ENCODE measurements around the gene CCKAR. TPM values are rescaled to one million over a fixed set of nuclear protein-coding genes. Genes with fewer than 3 reads are reported as not detected.

Gene CCKAR
- total and polyA plus RNA-seq, 2 of the 8 experiments (the other 6 are each of a cell fraction or from before 2014, with no cell fraction given): not detected

- H3K23ac ChIP-seq (ENCODE audit: insufficient read length): no peak overlapping the region
- FAIRE-seq (no peak), DNase-seq (ENCODE audit: low read depth in 1 of 2, low spot score in 2 of 2) (no peak)
- H2BK15ac ChIP-seq (ENCODE audit: low read length): no peak overlapping the region
- H3K27ac ChIP-seq (ENCODE audit: low read depth, low read length): no peak overlapping the region
- no peak overlapping the region for H3K4me3 ChIP-seq (ENCODE audit: extremely low read depth in 1 of 4, insufficient read depth in 2 of 4, low read depth in 3 of 4, low read length in 4 of 4)
- no peak overlapping the region for H2BK120ac ChIP-seq (replicated peaks; ENCODE audit: low read depth, low read length)
- no peaks in the 10 kb centered on the region for H3K79me2 ChIP-seq (ENCODE audit: control insufficient read depth in 1 of 2, insufficient read depth in 2 of 2, low read length in 2 of 2)
- no peak overlapping the region for H2BK12ac ChIP-seq (ENCODE audit: low read depth, low read length)
- no peak overlapping the region for H3K4ac ChIP-seq (replicated peaks; ENCODE audit: insufficient read length, low read depth, low read length)
- H3K23me2 ChIP-seq (ENCODE audit: low read depth, low read length): no peaks in the 10 kb centered on the region
- CTCF ChIA-PET (ENCODE audit: partially characterized antibody): interaction anchor here (0.8 kb wide), 1 partner anchor 15 kb away, joined by 3 read pairs; no protein-coding TSS in a partner anchor
- no peak overlapping the region for H3K56ac ChIP-seq (replicated peaks; ENCODE audit: insufficient read length, low read depth, low read length)
- no peak overlapping the region for H2AK5ac ChIP-seq (ENCODE audit: low read depth, low read length)
- POLR2A ChIA-PET (ENCODE audit: partially characterized antibody): no interaction called here
- no peak overlapping the region for H4K5ac ChIP-seq (ENCODE audit: insufficient read length, low read depth, low read length)
- no peak overlapping the region for H2BK5ac ChIP-seq (ENCODE audit: low read depth, low read length)
- H3K27me3 ChIP-seq (replicated peaks in 1 of 4; ENCODE audit: control insufficient read depth in 3 of 4, extremely low read depth in 1 of 4, insufficient read depth in 3 of 4, low read length in 3 of 4): no peaks in the 10 kb centered on the region; a peak in 1 of 7 replicates
- H4K20me1 ChIP-seq (replicated peaks in 1 of 2; ENCODE audit: control insufficient read depth in 1 of 2, insufficient read depth in 2 of 2, low read length in 2 of 2): no peaks in the 10 kb centered on the region
- TF ChIP-seq ZNF274 (IDR thresholded peaks at IDR 0.05; ENCODE audit: borderline replicate concordance, extremely low read depth, low read length) (no peak), EZH2 (IDR thresholded peaks at IDR 0.05; ENCODE audit: low read depth, low read length, severe bottlenecking) (no peak), SIN3A (conservative IDR thresholded peaks at IDR 0.05 in 1 of 2, IDR thresholded peaks at IDR 0.05 in 1 of 2; ENCODE audit: low read depth in 1 of 2, low read length in 2 of 2) (no peak), GTF2F1 (IDR thresholded peaks at IDR 0.05; ENCODE audit: borderline replicate concordance, low read depth, low read length) (no peak), E2F6 (IDR thresholded peaks at IDR 0.05) (no peak), JUN (IDR thresholded peaks at IDR 0.05; ENCODE audit: low read depth, low read length) (no peak), FOSL1 (IDR thresholded peaks at IDR 0.05; ENCODE audit: insufficient read depth, low read depth, low read length) (no peak), TCF12 (IDR thresholded peaks at IDR 0.05; ENCODE audit: low read depth, low read length) (no peak), NANOG (IDR thresholded peaks at IDR 0.05; ENCODE audit: insufficient read depth, low read depth, low read length, poor library complexity, severe bottlenecking) (no peak)
- no peaks in the 10 kb centered on the region for H3K4me1 ChIP-seq (replicated peaks in 1 of 4; ENCODE audit: control insufficient read depth in 3 of 4, insufficient read depth in 4 of 4, low read length in 3 of 4)
- H4K8ac ChIP-seq (ENCODE audit: extremely low read depth, insufficient read depth, low read length): peak overlapping the region; percentile 41; the same call in 1 of the 2 replicates
- H3K9ac ChIP-seq (replicated peaks in 1 of 4; ENCODE audit: extremely low read depth in 1 of 4, low read depth in 3 of 4, low read length in 3 of 4): no peak overlapping the region
- no peaks in the 10 kb centered on the region for H3K9me3 ChIP-seq (ENCODE audit: insufficient read depth in 2 of 2, low read depth in 1 of 2, low read length in 1 of 2)
- no peaks in the 10 kb centered on the region for H3K79me1 ChIP-seq (ENCODE audit: low read depth, low read length)
- no peak overlapping the region for H3K18ac ChIP-seq (ENCODE audit: extremely low read depth, low read length)
- no peak overlapping the region for H4K91ac ChIP-seq (replicated peaks; ENCODE audit: insufficient read length, low read length)
- no peak overlapping the region for H3K4me2 ChIP-seq (ENCODE audit: insufficient read depth in 1 of 2, low read depth in 2 of 2, low read length in 2 of 2)
- no peak overlapping the region for H2BK20ac ChIP-seq (ENCODE audit: low read length)
- 87% methylated on average over 19 of the region's 19 CpGs; no CpG with 5 or more reads in 1 of the 2 experiments for WGBS, 2 experiments (ENCODE audit: extremely low coverage in 1 of 2, insufficient coverage in 1 of 2, insufficient read length in 1 of 2, insufficient replicate concordance in 2 of 2, low coverage in 1 of 2, low lambda C conversion rate in 2 of 2, missing lambda C conversion rate in 1 of 2)
- no peak overlapping the region for H3K14ac ChIP-seq (ENCODE audit: insufficient read length)
- no peaks in the 10 kb centered on the region for H3K36me3 ChIP-seq (ENCODE audit: control insufficient read depth in 2 of 4, insufficient read depth in 4 of 4, low read length in 3 of 4)
- no peak overlapping the region for H2AFZ ChIP-seq (ENCODE audit: low read length)
Measured at GRCh38 chr4:26489101-26489985, 941 bp downstream of the CCKAR start.
